ENCODE results near the gene JAG2.
"Not testable (repeated sequence)": the region's sequence is repeated elsewhere in the genome, so short reads cannot be mapped to it uniquely, and the experiment has no call there.

JAG2 gene

GRCh38 chr14:105109243-105109642 lies 59.3 kb downstream of the JAG2 start:
- not testable (repeated sequence) for DNase-seq

- no peak for DNase-seq
These were observed 60.1 kb downstream of the JAG2 start for GRCh38 chr14:105108516-105108864.

GRCh38 chr14:105107781-105108515 lies 60.6 kb downstream of the JAG2 start:
- no peak for DNase-seq

- no peak for DNase-seq
These were observed 61.2 kb downstream of the JAG2 start for GRCh38 chr14:105107351-105107750.

GRCh38 chr14:105105158-105105557 lies 63.4 kb downstream of the JAG2 start:
- DNase-seq, result no peak

- DNase-seq, result no peak
These were observed 65.7 kb downstream of the JAG2 start for GRCh38 chr14:105102893-105103292.

- DNase-seq, result no peak
These were observed 66.2 kb downstream of the JAG2 start for GRCh38 chr14:105102361-105102870.

GRCh38 chr14:105100910-105101309 lies 67.7 kb downstream of the JAG2 start:
- no peak for DNase-seq

GRCh38 chr14:105099778-105100177 lies 68.8 kb downstream of the JAG2 start:
- DNase-seq, result no peak

GRCh38 chr14:105098316-105098715 lies 70.3 kb downstream of the JAG2 start:
- DNase-seq, result no peak

GRCh38 chr14:105097794-105098127 lies 70.8 kb downstream of the JAG2 start:
- no peak for DNase-seq

- no peak for DNase-seq
These were observed 72.2 kb downstream of the JAG2 start for GRCh38 chr14:105096206-105096875.

- no peak for DNase-seq
These were observed 73.3 kb downstream of the JAG2 start for GRCh38 chr14:105095236-105095805.

- DNase-seq, result no peak
These were observed 74.2 kb downstream of the JAG2 start for GRCh38 chr14:105094193-105094907.

- DNase-seq, result peak; percentile 41
These were observed 75.0 kb downstream of the JAG2 start for GRCh38 chr14:105093431-105094192.

GRCh38 chr14:105093038-105093430 lies 75.5 kb downstream of the JAG2 start:
- DNase-seq, result peak; percentile 47

- no peak for DNase-seq
These were observed 76.2 kb downstream of the JAG2 start for GRCh38 chr14:105092171-105093037.

- no peak for DNase-seq
These were observed 76.9 kb downstream of the JAG2 start for GRCh38 chr14:105091517-105092170.

- no peak for DNase-seq
These were observed 77.5 kb downstream of the JAG2 start for GRCh38 chr14:105091054-105091516.
